22Rv1 (cell line): ENCODE measurements around the gene S1PR2.

Source experiments
- ZFX ChIP-seq: fragments of 450-650 bp; IDR thresholded peaks from 2 replicates; pipeline ENCODE4 v1.6.1; 2017; ENCODE audit warnings: antibody characterized with exemption, borderline replicate concordance
- TF ChIP-seq, protein P1 (sequence below): fragments of 450-650 bp; IDR thresholded peaks from 2 replicates; pipeline ENCODE4 v1.5.1; 2017; ENCODE audit warnings: mild to moderate bottlenecking

DNA sequence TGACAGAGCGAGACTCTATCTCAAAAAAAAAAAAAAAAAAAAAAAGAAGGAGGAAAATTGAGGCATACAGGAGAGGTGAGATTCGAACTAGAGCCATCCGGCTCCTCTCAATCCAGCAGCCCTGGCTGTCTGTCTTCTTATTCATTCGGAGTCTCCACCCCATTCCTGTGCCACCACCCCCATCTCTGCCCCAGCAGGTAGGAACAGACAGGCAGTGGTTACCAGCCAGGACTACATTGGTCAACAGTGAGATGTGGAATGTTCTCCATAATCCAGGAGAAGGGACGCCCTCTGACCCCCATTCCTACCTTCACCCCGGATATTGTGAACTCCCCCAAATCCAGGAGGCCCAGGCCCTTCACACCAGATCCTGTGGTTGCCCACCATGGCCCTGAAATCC is 6.6 kb upstream of the S1PR2 start:
- TF ChIP-seq, protein P1, sequence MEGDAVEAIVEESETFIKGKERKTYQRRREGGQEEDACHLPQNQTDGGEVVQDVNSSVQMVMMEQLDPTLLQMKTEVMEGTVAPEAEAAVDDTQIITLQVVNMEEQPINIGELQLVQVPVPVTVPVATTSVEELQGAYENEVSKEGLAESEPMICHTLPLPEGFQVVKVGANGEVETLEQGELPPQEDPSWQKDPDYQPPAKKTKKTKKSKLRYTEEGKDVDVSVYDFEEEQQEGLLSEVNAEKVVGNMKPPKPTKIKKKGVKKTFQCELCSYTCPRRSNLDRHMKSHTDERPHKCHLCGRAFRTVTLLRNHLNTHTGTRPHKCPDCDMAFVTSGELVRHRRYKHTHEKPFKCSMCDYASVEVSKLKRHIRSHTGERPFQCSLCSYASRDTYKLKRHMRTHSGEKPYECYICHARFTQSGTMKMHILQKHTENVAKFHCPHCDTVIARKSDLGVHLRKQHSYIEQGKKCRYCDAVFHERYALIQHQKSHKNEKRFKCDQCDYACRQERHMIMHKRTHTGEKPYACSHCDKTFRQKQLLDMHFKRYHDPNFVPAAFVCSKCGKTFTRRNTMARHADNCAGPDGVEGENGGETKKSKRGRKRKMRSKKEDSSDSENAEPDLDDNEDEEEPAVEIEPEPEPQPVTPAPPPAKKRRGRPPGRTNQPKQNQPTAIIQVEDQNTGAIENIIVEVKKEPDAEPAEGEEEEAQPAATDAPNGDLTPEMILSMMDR = no peak
- no peak for TF ChIP-seq ZFX
